HG02970 (cell line): ENCODE data around the gene ACAT2.
"Not testable (repeated sequence)": the region's sequence is repeated elsewhere in the genome, so short reads cannot be mapped to it uniquely, and the experiment has no call there.

ENCODE experiments used
- ATAC-seq: cut with Tn5 transposase; IDR thresholded peaks from one replicate; pipeline ENCODE4 v1.9.1; 2021; ENCODE audit warnings: mild to moderate bottlenecking, moderate library complexity, moderate number of reproducible peaks; ENCODE audit not compliant: unreplicated experiment, low FRiP score

The ACAT2 gene

GRCh38 chr6:159761873-159762680 is at the start of gene ACAT2:
TSS of gene ACAT2 (plus strand) at chr6:159762045. CDS start at chr6:159762088, 43 bp downstream.
- peak; percentile 92 for ATAC-seq

GRCh38 chr6:159712389-159712788 is 49.5 kb upstream of the ACAT2 start:
- not testable (repeated sequence) for ATAC-seq

DNA sequence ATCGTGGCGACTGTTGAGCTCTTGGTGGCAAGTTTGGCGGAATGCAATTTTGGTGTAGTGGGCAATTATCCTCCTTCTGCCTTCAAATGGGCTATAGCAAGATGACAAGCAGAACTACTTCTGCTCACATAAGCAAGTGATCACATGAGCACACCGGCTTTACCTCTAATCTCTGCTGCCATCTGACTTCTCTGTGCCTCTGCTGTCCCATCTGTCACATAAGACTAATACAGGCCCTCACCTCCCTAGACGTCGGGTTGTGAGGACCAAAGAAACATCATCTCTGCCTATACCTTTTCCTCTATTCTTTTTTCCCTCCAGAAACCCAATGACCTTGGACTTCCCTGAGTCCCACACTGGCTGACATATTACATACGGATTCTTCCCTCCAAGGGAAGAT is 47.9 kb upstream of the ACAT2 start:
- ATAC-seq = no peak

GRCh38 chr6:159714404-159714803 is 47.4 kb upstream of the ACAT2 start:
- no peak for ATAC-seq

DNA sequence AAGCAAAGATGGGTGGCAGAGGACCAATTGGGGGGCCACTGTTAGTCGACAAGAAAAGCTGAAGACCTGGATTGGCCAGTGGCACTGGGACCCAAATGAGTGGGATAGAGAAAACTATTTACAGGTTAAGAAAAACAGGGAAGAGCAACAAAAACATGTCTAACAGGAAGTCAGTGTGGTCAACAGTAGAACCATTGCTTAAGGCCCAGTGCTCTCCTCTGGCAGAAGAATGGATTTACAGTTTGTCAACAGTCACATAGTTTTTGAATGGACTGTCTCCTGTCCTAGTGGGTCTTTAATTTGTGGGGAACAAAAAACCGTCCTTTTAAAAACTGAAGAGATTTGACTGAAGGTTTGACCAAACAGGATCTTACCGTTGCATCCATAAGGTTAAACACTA is 46.7 kb upstream of the ACAT2 start:
- no peak for ATAC-seq

- no peak for ATAC-seq
Observed at GRCh38 chr6:159715605-159716004, 46.2 kb upstream of the ACAT2 start.

- ATAC-seq = no peak
Observed at GRCh38 chr6:159716247-159717096, 45.4 kb upstream of the ACAT2 start.

DNA sequence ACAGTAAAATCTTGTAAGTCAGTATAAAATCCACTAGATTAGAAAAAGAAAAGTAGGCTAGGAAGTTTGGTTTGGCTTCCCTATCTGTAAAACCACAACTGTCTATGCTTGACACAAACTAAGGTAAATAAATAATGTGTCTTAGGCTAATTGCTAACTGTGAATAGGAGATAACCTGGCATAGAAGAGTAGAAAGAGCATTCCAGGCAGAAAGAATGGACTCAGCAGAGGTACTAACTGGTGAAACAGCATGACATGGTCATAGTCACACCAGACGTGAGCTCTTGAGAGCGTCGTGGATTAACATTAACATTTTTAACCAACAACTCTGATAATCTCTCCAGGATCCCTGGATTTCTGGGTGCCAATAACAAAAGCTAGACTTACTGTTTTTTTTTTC is 43.2 kb upstream of the ACAT2 start:
- ATAC-seq = no peak

GRCh38 chr6:159719287-159719686 is 42.6 kb upstream of the ACAT2 start:
- no peak for ATAC-seq

GRCh38 chr6:159720708-159721107 is 41.1 kb upstream of the ACAT2 start:
- ATAC-seq = no peak

DNA sequence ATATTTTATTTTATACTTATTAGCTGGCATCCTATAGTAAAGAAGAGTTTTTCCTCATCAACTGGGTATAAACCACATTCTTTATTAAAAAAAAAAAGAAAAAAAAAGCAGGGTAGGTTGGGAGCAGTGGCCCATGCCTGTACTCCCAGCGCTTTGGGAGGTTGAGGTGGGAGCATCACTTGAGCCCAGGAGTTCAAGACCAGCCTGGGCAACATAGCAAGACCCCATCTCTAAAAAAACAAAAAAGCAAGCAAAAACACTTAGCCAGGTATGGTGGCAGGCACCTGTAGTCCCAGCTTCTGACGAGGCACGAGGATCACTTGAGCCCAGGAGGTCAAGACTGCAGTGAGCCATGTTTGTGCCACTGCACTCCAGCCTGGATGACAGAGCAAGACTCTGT is 39.9 kb upstream of the ACAT2 start:
- ATAC-seq = not testable (repeated sequence)

GRCh38 chr6:159722655-159723054 is 39.2 kb upstream of the ACAT2 start:
- no peak for ATAC-seq

GRCh38 chr6:159723259-159723658 is 38.6 kb upstream of the ACAT2 start:
- ATAC-seq = no peak

- no peak for ATAC-seq
Observed at GRCh38 chr6:159724778-159725177, 37.1 kb upstream of the ACAT2 start.

DNA sequence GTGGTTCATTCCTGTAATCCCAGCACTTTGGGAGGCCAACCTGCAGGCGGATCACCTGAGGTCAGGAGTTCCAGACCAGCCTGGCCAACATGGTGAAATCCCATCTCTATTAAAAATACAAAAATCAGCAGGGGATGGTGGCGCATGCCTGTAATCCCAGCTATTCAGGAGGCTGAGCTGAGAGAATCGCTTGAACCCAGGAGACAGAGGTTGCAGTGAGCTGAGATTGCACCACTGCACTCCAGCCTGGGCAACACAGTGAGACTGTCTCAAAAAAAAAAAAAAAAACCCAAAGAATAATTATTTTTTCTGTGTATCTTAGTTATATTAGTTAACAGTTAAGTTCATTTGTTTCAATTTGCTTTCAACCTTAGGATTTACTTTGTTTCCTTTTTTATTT is 36.6 kb upstream of the ACAT2 start:
- not testable (repeated sequence) for ATAC-seq

- peak; percentile 24 for ATAC-seq
Observed at GRCh38 chr6:159726255-159726917, 35.5 kb upstream of the ACAT2 start.

DNA sequence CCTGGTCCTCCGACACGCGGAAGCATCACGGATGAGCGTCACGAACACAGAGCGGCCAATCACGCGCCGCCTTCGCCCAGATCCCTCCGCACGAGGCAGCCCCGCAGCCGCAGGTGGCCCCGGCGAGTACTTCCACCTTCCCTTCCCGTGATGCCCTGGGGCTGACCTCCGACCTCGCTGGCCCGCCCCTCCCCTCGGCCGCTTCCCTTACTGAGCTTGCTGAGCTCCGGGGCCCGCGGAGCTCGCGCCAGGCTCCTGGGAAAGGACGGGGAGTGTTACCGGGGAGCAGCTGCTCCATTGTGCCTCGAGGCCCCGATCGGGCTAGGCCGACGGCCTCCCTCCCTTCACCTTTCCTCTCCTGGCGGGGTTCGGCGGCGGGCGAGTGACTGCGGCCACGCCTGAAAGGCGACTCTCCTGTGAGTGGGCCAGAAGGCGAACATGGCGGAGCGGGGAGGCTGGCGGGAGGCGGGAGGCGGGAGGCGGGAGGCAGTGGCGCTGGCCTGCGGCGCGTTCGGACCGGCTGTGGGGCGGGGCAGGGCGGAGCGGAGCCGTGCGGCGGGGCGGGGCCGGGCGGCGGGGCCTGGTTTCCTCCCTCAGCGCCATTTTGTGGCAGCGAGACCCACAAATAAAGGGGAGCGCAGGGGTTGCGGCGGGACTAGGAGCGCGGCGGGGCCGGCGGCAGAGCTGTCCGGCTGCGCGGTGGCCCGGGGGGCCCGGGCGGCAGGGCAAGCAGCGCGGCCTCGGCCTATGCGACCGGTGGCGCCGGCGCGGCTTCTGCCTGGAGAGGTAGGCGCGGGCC is 34.7 kb upstream of the ACAT2 start, which contains the start of gene WTAP:
TSS of gene WTAP (plus strand) at position 589 of the 799 bp plus-strand sequence. CDS start 8,760 bp downstream, outside the sequence.
- ATAC-seq = peak; percentile 78

DNA sequence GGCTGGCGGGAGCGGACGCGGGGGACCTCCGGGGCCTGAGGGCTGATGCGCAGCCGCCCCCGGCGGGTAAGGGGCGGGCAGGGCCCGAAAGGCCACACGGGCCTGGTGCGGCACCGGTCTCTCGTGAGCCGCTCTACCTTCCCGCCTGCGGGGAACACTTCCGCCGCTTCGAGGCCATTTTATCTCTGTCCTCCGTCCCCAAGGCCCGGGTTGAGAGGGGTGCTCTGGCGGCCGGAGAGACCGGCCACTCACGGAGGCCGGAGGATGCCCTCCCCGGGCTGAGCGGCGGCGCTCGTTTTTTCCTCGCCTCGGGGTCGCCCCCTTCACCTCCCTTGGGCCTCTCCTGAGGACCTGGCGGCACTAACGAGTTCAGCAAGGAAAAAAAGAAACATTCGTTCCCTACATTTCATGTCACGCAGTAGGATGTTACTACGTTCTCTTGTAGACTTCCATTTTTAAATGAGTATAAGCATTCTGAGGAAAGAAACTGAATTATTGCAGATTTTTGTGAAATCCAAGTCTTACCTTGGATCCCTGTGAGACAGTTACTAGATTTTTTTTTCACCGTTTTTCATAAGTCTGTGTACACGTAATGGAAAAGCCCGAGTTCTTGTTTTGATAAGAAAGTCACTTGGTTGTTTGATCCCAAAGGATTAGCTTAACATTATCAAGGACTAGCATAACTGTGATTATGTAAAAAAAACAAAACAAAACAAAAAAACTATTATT is 34.0 kb upstream of the ACAT2 start:
- ATAC-seq = peak; percentile 39

DNA sequence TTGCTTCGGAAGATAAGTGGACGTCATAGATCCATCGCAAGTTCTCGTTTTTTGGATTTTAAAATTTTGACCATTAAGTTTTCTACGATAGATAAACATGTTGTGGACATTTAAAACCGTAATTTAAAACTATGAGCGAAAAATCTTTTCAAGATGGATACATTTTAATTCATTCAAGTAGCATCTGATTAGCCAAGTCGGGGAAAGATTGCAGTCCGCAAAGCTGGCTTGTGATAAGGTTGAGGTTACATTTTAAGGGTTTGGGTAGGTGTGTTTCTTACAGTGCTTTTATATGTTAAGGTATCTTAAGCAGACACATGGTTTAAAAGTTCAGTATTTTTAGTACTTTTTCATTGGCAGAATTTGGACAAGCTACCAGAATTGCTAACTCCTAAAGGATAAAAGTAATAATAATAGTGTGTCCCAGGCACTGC is 33.3 kb upstream of the ACAT2 start:
- ATAC-seq = no peak
